Colonic mucosa (tissue), 4 donors: ENCODE measurements around the gene SI. TPM values are rescaled to one million over a fixed set of nuclear protein-coding genes. Genes with fewer than 3 reads are reported as not detected.

Experiments used
- DNase-seq: peaks from one replicate; pipeline ENCODE4 v3.0.0-alpha.2; 2020
- H3K27ac ChIP-seq: fragments of 200-600 bp; one replicate; pipeline ENCODE4 v1.8.0; 2021
- H3K27me3 ChIP-seq: fragments of 200-600 bp; one replicate; pipeline ENCODE4 v1.8.0; 2021
- H3K36me3 ChIP-seq: fragments of 200-600 bp; one replicate; pipeline ENCODE4 v1.8.0; 2021
- H3K4me1 ChIP-seq: fragments of 200-600 bp; one replicate; pipeline ENCODE4 v1.8.0; 2021; ENCODE audit warnings: mild to moderate bottlenecking
- H3K4me3 ChIP-seq: fragments of 200-600 bp; one replicate; pipeline ENCODE4 v1.8.0; 2021
- H3K9ac ChIP-seq, 2 donors: one replicate each; pipeline ENCODE4 v1.7.0; 2013; ENCODE audit warnings: control low read depth in 2 of 2, low read depth in 2 of 2, low read length in 2 of 2
- H3K9me3 ChIP-seq: fragments of 200-600 bp; one replicate; pipeline ENCODE4 v1.8.0; 2021
- CTCF ChIP-seq: fragments of 200-600 bp; IDR thresholded peaks from one replicate; pipeline ENCODE4 v1.8.0; 2022; ENCODE audit warnings: antibody characterized with exemption, mild to moderate bottlenecking
- intact Hi-C: fragments of 100-400 bp; cut with DNase I; formaldehyde crosslinking; loops from one replicate; pipeline ENCODE4 v1.14.1; 2022
- total RNA-seq, 2 donors: library from RNA; stranded (reverse); fragmentation: NEBNext Ultra II Directional in 1 of 2; extraction: Animal tissue kit (Norgen Biotek cat#: 25700) in 1 of 2; gene quantifications; one replicate each; pipeline ENCODE4 v1.2.1, GENCODE V29; 2021
- donor health status: healthy.
- donor health status: DM: no; HTN: no; CAD: no.
- donor health status: DM: no; HTN: no; CAD: no.

Gene SI
- 10 to 100 TPM; 42.4 to 66.1 TPM for total RNA-seq

- intact Hi-C loops = loop anchor here (10.0 kb wide), 1 partner anchor 107 kb away; no protein-coding TSS in a partner anchor
Measured at GRCh38 chr3:165078293-165078692, at the start of gene SI. SI (minus strand) TSS chr3:165078496; CDS start chr3:165076012, 2,484 bp downstream.

GRCh38 chr3:165125836-165126235, 47.5 kb upstream of the SI start:
- H3K27ac ChIP-seq = no peak overlapping the region
- no peak for TF ChIP-seq CTCF
- no peak for DNase-seq
- H3K27me3 ChIP-seq = no peaks in the 10 kb centered on the region
- H3K36me3 ChIP-seq = no peaks in the 10 kb centered on the region
- H3K4me1 ChIP-seq = no peaks in the 10 kb centered on the region
- no peaks in the 10 kb centered on the region for H3K9me3 ChIP-seq
- H3K9ac ChIP-seq = no peak overlapping the region
- intact Hi-C loops = no loop called here
- H3K4me3 ChIP-seq = no peak overlapping the region

More at GRCh38 chr3:165078293-165078692, at the start of gene SI:
- Histone ChIP-seq H3K27me3 (no peaks in the 10 kb centered on the region), H3K4me1 (no peaks in the 10 kb centered on the region), H3K9ac (no peak within 1 kb of the TSS), H3K4me3 (no peak within 1 kb of the TSS), H3K9me3 (no peaks in the 10 kb centered on the region), H3K27ac (no peak within 1 kb of the TSS), H3K36me3 (no peaks in the 10 kb centered on the region)
- TF ChIP-seq CTCF = no peak
- DNase-seq = no peak

- TF ChIP-seq CTCF = no peak
- no peaks in the 10 kb centered on the region for H3K9me3 ChIP-seq
- H3K9ac ChIP-seq = no peak overlapping the region
- H3K27ac ChIP-seq = no peak overlapping the region
- H3K27me3 ChIP-seq = no peaks in the 10 kb centered on the region
- intact Hi-C loops = no loop called here
- H3K4me1 ChIP-seq = no peaks in the 10 kb centered on the region
- no peak overlapping the region for H3K4me3 ChIP-seq
- no peaks in the 10 kb centered on the region for H3K36me3 ChIP-seq
- no peak for DNase-seq
Measured at GRCh38 chr3:165111401-165111800, 33.1 kb upstream of the SI start.

- DNase-seq = no peak
- Histone ChIP-seq H3K36me3 (no peaks in the 10 kb centered on the region), H3K9ac (no peak overlapping the region), H3K27me3 (no peaks in the 10 kb centered on the region), H3K9me3 (no peaks in the 10 kb centered on the region), H3K4me3 (no peak overlapping the region), H3K27ac (no peak overlapping the region), H3K4me1 (no peaks in the 10 kb centered on the region)
- intact Hi-C loops = no loop called here
- no peak for TF ChIP-seq CTCF
Measured at GRCh38 chr3:165103616-165104015, 25.3 kb upstream of the SI start.

GRCh38 chr3:165082650-165083049, 4.4 kb upstream of the SI start:
- intact Hi-C loops = no loop called here
- Histone ChIP-seq H3K36me3 (no peaks in the 10 kb centered on the region), H3K9me3 (no peaks in the 10 kb centered on the region), H3K4me3 (no peak overlapping the region), H3K9ac (no peak overlapping the region), H3K27me3 (no peaks in the 10 kb centered on the region), H3K27ac (peak overlapping the region; percentile 18), H3K4me1 (no peaks in the 10 kb centered on the region)
- no peak for TF ChIP-seq CTCF
- DNase-seq = no peak

GRCh38 chr3:165081183-165081582, 2.9 kb upstream of the SI start:
- no peak for TF ChIP-seq CTCF
- no peak for DNase-seq
- no peak overlapping the region for H3K4me3 ChIP-seq
- no peak overlapping the region for H3K9ac ChIP-seq
- H3K36me3 ChIP-seq = no peaks in the 10 kb centered on the region
- no peaks in the 10 kb centered on the region for H3K27me3 ChIP-seq
- intact Hi-C loops = no loop called here
- H3K27ac ChIP-seq = no peak overlapping the region
- no peaks in the 10 kb centered on the region for H3K9me3 ChIP-seq
- no peaks in the 10 kb centered on the region for H3K4me1 ChIP-seq
